GM10248 (cell line): ENCODE measurements around the gene BCDIN3D.

ENCODE experiments used
- CTCF ChIA-PET: fragments of 300-600 bp; sonication (Branson Sonifier 250); formaldehyde crosslinking; extraction: SDS; loops from one replicate; lab custom pipeline; 2021; ENCODE audit warnings: antibody characterized with exemption; lab: Yijun Ruan, JAX
- POLR2A ChIA-PET: fragments of 350-650 bp; sonication (Branson Sonifier 250); formaldehyde crosslinking; extraction: SDS; loops from one replicate; lab custom pipeline; 2020; ENCODE audit warnings: antibody characterized with exemption; lab: Yijun Ruan, JAX
- DNase-seq: peaks from one replicate; pipeline ENCODE4 v3.0.0; 2012; ENCODE audit errors: extremely low spot score
- CTCF ChIP-seq: IDR thresholded peaks from 2 replicates; pipeline ENCODE4 v1.5.1; 2012; ENCODE audit warnings: mild to moderate bottlenecking, low read depth; ENCODE audit errors: extremely low read depth, missing control alignments, control extremely low read depth

Gene BCDIN3D

GRCh38 chr12:49889361-49890095 lies 46.6 kb upstream of the BCDIN3D start:
- POLR2A ChIA-PET, result no interaction called here
- CTCF ChIA-PET, result interaction anchor here (1.2 kb wide), 1 partner anchor 22 kb away, joined by 5 read pairs; no protein-coding TSS in a partner anchor
- no peak for DNase-seq
- no peak for TF ChIP-seq CTCF

- ChIA-PET CTCF (interaction anchor here (0.8 to 1.2 kb wide), 2 partner anchors 21 kb away, joined by 3 to 5 read pairs; no protein-coding TSS in a partner anchor), POLR2A (no interaction called here)
- no peak for DNase-seq
- no peak for TF ChIP-seq CTCF
These were observed 45.7 kb upstream of the BCDIN3D start for GRCh38 chr12:49888461-49889151.

GRCh38 chr12:49887536-49888401 lies 44.9 kb upstream of the BCDIN3D start:
- TF ChIP-seq CTCF, result no peak
- no peak for DNase-seq
- POLR2A ChIA-PET, result no interaction called here
- CTCF ChIA-PET, result interaction anchor here (0.8 to 2.1 kb wide), 4 partner anchors 21 to 181 kb away, joined by 3 to 7 read pairs (median 4); no protein-coding TSS in a partner anchor

- CTCF ChIA-PET, result interaction anchor here (1.0 to 2.1 kb wide), 5 partner anchors 8 to 182 kb away, joined by 3 to 11 read pairs (median 4); no protein-coding TSS in a partner anchor
- DNase-seq, result no peak
- POLR2A ChIA-PET, result no interaction called here
- TF ChIP-seq CTCF, result no peak
These were observed 44.2 kb upstream of the BCDIN3D start for GRCh38 chr12:49887091-49887490.

- POLR2A ChIA-PET, result interaction anchor here (0.6 kb wide), 1 partner anchor 10 kb away, joined by 4 read pairs; no protein-coding TSS in a partner anchor
- no peak for DNase-seq
- CTCF ChIA-PET, result interaction anchor here (1.0 to 2.1 kb wide), 4 partner anchors 9 to 81 kb away, joined by 3 to 11 read pairs (median 6); no protein-coding TSS in a partner anchor
- no peak for TF ChIP-seq CTCF
These were observed 43.0 kb upstream of the BCDIN3D start for GRCh38 chr12:49885663-49886461.
